SKM-1 treated with dmso at 0.1 percent for 144 hours (cell line): ENCODE data around the gene CANT1.
"Not testable (repeated sequence)": the region's sequence is repeated elsewhere in the genome, so short reads cannot be mapped to it uniquely, and the experiment has no call there.

Source experiments
- DNase-seq: peaks from one replicate; lab custom pipeline; 2025; ENCODE audit not compliant: unreplicated experiment; lab: John Stamatoyannopoulos, UW

Gene CANT1

GRCh38 chr17:79027925-79028491 lies 18.4 kb upstream of the CANT1 start:
- no peak for DNase-seq

GRCh38 chr17:79027274-79027924 lies 17.8 kb upstream of the CANT1 start:
- DNase-seq, result no peak

DNA sequence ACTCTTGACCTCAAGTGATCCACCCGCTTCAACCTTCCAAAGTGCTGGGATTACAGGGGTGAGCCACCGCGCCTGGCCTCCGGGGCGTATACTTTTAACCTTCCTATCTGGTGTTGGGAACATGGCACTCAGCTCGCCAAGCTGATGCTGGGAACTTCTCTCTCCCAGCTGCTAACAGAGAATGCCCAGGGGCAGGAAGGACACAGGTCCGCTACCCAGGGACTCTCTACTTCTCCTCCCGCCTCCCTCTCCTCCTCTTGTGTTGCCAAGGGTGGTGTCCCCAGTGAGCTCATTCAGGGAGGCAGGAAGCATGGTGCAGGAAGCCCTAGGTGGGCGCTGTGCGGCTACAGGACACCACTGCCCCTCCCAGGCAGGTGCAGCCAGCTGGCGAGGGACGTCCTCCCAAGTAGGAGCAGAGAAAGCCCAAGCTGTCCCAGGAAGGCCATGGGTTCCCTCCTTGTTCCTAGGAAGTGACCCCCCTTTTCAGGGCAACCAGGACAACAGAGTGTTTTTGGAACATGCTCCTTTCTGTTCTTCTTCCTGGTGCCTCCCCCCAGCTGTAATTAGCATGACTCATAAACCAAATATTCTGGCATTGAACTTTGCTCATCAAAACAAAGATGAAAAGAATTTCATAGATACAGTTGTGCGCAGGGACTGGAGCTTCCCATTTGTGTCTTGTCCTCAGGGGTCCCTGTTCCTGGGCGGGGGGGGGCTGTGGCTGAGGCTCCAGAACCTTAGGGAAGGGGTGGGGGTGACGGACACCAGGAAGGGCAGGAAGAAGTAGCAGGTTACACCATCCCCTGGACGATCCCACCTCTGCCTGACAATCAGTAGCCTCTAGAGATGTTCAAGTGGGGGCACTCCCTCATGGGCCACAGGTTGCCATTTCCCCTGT lies 17.1 kb upstream of the CANT1 start:
- no peak for DNase-seq

DNA sequence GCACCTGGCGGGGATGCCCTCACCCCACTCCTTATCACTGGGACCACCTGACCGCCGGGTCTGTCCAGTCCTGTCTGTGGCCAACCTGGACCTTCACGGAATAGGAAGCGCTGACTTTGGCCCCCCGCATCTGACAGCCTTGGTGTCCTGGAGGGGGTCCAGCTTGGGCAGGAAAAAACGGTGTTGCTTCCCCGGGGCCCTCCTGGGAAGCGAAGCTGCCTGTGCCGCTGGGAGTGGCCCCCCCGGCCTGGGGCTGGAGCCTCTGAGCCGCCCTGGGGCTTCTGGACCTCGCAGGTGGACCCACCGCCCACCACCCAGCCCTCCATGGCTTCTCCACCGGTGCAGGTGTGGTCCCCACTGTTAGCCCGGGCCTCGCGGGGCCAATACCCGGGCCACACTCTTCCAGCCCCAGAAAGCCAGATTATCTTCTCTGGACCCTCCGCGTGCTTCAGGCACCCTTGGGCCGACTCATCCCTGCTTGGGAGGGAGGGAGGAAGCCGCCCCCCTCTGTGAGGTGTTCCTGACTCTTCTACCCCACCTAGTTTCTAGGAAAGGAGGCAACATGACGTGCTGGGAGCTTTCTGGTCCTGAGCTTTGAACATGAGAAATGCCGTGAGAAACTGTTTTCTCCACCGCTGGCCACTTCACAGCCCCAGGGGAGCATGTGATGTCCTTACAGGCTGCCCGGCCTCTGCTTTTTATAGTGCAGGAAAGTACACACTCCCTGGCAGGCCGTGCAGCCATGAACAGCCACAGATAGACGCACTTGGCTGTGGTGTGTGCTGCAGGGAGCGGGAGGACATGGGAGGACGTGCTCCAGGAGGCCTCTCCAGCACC lies 15.6 kb upstream of the CANT1 start:
- DNase-seq, result no peak

DNA sequence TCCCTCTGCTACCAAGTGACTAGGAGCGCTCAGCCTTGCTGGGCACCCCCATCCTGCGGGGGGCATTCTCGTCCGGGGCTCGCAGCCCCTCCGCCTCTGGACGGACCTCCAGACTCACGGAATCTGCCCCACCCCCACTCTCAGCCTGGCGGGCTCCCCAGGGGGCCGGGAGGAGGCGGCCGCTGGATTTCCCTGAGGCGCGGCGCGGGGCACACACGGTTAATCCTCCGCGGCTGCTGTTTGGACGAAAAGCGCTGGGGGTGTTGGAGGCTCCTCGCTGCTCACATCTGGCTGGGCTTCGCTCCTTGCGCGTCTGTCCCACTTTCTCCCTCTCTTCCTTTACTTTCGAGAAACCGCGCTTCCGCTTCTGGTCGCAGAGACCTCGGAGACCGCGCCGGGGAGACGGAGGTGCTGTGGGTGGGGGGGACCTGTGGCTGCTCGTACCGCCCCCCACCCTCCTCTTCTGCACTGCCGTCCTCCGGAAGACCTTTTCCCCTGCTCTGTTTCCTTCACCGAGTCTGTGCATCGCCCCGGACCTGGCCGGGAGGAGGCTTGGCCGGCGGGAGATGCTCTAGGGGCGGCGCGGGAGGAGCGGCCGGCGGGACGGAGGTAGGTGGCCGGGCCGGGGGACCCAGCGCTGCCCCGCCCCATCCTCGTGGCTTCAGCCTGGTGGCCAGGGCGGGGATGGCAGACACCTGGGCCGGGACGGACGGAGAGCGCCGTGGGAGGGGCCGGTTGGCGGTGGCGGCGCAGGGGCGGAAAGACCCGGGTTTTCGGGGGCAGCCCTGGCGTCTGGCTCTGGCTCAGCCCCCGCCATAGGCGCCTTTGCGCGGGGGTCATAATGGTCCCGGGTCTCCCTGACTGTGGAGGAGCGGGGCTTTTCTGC lies 14.6 kb upstream of the CANT1 start, which contains the start of gene C1QTNF1:
C1QTNF1 (plus strand) TSS at position 284 of the 886 bp plus-strand sequence. CDS start 19,800 bp downstream, outside the sequence.
- no peak for DNase-seq

- DNase-seq, result no peak
Measured at GRCh38 chr17:79023180-79023705, 13.7 kb upstream of the CANT1 start.

GRCh38 chr17:79022507-79022991 lies 13.0 kb upstream of the CANT1 start:
- no peak for DNase-seq

GRCh38 chr17:79021929-79022328 lies 12.4 kb upstream of the CANT1 start:
- DNase-seq, result not testable (repeated sequence)

DNA sequence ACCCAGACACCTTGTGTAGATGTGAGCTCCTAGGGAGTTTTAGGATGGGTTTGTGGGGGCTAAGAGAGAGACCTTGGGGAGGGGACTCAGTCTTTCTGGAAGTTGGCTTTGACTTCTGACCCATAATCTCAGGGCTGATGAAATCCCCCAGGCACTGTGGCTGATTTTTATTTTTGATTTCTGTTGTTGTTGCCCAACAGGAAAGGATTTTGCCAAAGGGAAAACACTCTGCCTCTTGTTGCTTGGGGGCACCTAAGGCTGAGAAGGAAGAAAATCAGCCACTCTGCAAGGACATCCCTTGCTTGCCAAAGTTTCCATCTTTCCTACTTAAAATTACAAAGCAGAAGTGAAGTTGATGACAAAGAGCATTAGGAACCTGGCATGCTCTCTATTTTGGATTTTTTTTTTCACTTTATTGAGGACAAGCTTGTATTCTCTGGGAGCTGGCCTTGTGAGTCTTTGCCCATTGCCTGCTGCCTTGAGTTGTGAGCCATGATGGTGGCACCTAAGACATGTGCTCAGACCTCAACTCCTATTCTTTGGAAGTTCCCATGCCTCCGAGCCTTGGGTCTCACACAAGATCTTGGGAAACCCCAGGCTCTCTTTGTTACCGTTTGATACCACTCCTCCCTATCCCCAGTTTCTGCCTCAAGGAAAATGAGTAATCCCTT lies 11.2 kb upstream of the CANT1 start:
- DNase-seq, result no peak

DNA sequence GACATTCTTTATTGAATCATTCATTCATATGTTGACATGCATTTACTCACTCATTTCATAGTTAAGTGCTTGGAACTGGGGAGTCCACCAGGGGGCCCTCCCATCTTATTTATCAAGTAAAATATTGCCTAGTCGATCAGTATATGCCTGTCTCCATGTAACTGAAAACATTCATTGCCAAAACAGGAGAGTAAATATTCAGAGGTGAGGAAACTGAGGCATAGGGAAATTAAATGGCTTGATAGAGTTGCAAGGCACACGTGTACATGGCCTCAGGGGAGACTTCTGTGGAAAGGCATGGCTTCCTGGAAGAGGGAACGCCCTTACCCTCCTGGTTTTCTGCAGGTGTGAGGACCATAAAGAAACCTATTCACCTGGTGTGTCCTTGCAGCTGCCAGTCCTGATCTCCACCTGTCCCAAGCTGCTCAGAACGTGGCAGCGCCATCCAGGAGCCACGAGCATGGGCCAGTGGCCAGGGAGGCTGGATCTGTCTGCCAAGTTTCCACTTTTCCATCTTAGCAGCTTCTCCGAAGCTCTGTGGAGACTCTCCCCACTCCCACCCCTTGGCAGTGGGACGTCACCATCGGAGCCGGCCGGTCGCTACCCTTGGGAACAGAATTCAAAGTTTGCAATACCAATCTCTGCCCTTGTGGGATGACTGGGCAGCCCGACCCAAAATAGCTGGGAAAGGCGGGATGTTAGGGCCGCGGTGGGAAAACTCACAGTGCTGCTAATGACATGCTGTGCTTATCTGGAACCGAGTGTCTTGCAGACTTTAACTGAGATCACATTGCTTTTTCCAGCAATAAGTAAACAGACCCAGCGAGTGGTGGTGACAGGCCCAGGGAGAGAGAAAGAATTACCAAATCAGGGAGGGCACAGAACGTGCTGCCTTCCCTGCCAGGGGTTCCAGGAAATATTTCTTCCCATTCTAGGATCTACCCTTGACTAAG lies 10.3 kb upstream of the CANT1 start:
- DNase-seq, result peak; percentile 24

DNA sequence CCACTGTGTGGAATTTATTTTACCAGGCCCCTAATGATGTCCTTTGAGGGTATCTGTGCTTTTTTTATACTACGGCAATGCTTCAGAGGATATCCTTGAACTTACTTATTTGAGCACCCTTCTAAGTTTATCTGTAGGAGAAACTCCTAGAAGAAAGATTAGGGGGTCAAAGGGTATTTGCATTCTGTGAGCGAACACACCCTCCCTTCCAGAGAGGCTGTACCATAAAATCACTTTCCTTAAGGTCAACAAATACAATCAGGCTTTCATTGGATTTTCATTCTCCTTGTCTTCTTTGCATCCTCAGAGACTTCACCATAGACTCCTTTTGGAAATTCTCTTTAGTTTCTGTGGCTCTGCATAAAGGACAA lies 9.7 kb upstream of the CANT1 start:
- DNase-seq, result no peak

DNA sequence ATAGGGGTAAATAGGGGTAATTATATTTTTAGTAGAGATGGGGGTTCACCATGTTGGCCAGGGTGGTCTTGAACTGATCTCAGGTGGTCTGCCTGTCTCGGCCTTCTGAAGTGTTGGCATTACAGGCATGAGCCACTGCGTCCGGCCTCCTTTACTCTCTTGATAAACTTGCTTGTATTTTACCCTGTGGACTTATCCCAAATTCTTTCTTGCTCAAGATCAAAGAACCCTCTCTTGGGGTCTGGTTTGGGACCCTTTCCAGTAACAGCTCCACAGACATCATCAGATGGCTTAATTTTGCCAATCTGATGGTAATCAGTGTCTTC lies 8.8 kb upstream of the CANT1 start:
- no peak for DNase-seq

DNA sequence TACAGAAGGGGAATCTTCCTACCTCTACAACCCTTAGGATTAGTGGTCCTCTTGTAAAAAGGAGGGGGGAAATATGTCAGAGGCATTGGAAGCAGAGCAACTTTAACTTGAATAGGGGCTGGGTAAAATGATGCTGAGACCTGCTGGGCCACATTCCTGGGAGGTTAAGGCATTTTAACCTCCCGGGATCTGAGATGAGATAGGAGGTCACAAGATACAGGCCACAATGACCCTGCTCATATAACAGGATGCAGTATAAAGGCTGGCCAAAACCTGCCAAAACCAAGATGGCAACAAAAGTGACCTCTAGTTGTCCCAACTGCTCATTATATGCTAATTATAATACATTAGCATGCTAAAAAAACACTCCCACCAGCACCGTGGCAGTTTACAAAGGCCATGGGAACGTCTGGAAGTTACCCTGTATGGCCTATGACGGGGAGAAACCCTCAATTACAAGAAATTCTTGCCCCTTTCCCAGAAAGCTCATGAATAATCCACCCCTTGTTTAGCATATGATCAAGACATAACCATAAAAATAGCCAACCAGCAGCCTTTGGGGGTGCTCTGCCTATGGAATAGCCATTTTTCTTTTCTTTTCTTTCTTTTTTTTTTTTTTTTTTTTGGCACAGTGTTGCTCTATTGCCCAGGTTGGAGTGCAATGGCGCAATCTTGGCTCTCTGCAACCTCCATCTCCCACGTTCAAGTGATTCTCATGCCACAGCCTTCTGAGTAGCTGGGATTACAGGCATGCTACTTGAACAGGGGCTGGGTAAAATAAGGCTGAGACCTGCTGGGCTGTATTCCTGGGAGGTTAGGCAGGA lies 8.2 kb upstream of the CANT1 start:
- DNase-seq, result no peak

- no peak for DNase-seq
Measured at GRCh38 chr17:79014158-79014758, 4.7 kb upstream of the CANT1 start.

DNA sequence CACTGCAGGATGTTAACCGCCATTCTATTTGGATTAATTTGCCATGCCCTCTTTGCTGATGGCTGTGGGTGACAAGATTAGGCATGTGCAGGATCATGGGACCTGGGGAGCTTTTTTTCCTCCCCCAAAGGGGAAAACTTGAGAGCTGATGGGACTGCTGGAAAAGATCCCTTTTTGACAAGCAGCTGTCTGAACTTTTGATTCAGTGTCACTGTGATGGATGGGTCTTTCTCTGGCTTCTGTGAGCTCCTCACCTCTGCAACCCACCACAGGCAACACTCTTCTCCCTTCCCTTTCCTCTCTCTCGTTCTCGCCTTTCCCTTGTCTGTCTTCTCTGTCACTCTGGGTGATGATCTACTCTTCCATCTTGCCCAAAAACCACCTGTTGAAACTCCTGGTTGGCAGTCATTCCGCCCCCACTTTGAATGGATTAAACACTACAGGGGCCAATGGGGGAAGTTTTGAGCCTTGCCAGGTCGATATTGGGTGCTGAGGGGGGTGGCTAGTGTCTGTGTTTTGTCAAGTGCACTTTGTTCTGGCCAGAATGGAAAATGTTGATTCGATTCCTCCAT lies 3.1 kb upstream of the CANT1 start:
- DNase-seq, result no peak

DNA sequence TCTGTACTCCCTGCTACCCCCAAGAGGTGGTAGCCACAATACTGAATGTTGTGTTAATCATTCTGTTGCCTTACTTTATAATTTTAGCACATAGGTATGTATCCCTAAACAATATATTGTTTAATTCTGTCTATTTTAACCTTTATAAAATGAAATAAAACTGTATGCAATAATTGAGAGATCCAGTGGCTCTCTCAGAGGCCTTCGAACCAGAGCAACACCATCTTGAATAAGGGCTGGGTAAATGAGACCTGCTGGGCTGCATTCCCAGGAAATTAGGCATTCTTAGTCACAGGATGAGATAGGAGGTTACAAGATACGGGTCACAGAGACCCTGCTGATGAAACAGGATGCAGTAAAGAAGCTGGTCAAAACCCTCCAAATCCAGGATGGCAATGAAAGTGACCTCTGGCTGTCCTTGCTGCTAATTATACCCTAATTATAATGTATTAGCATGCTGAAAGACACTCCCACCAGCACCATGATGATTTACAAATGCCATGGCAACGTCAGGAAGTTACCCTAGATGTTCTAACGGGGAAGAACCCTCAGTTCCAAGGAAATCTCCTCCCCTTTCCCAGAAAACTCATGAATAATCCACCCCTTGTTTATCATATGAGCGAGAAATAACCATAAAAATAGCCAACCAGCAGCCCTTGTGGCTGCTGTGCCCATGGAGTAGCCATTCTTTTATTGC lies 2.0 kb upstream of the CANT1 start:
- no peak for DNase-seq
